PC-3 (cell line): ENCODE measurements around the gene ELMOD3. TPM values are rescaled to one million over a fixed set of nuclear protein-coding genes. Genes with fewer than 3 reads are reported as not detected.

ENCODE experiments used
- ATAC-seq: fragments of 200-7000 bp; cut with Tn5 transposase; 2 replicates; pipeline ENCODE4 v1.9.1; 2020; ENCODE audit warnings: mild to moderate bottlenecking, moderate library complexity
- BruUV-seq: library from RNA; stranded (reverse); fragments of 400-500 nt; replicated peaks from 2 replicates; lab custom pipeline; 2021; lab: Mats Ljungman, UMichigan
- CTCF ChIA-PET: fragments of 300-600 bp; sonication (Branson Sonifier 250); formaldehyde crosslinking; loops from one replicate; lab custom pipeline; 2022; ENCODE audit warnings: antibody characterized with exemption; lab: Charles Lee
- POLR2A ChIA-PET: fragments of 300-600 bp; sonication (Branson Sonifier 250); formaldehyde crosslinking; loops from one replicate; lab custom pipeline; 2022; ENCODE audit warnings: antibody characterized with exemption; ENCODE audit not compliant: unreplicated experiment; lab: Charles Lee
- DNase-seq: peaks from one replicate; pipeline ENCODE4 v3.0.0-alpha.2; 2015
- H2AFZ ChIP-seq: fragments of 300-600 bp; sonication (generic); 2 replicates; pipeline ENCODE4 v1.6.0; 2016; ENCODE audit warnings: antibody characterized with exemption, low read length
- H3F3A ChIP-seq: fragments of 300-600 bp; sonication (generic); one replicate; pipeline ENCODE4 v1.6.0; 2017; ENCODE audit warnings: antibody characterized with exemption, low read length, control low read depth, mild to moderate bottlenecking; ENCODE audit not compliant: unreplicated experiment
- H3K27ac ChIP-seq: fragments of 300-600 bp; sonication (generic); 2 replicates; pipeline ENCODE4 v1.5.1; 2016; ENCODE audit warnings: mild to moderate bottlenecking, low read length
- H3K27me3 ChIP-seq: fragments of 300-600 bp; sonication (generic); 2 replicates; pipeline ENCODE4 v1.6.1; 2016; ENCODE audit warnings: low read length, mixed read lengths
- H3K36me3 ChIP-seq: fragments of 300-600 bp; sonication (generic); 2 replicates; pipeline ENCODE4 v1.6.1; 2016; ENCODE audit warnings: low read depth, mixed run types, low read length, mixed read lengths
- H3K4me1 ChIP-seq: fragments of 300-600 bp; sonication (generic); 2 replicates; pipeline ENCODE4 v1.5.1; 2016; ENCODE audit warnings: low read length; ENCODE audit not compliant: insufficient read depth
- H3K4me2 ChIP-seq: fragments of 300-600 bp; sonication (generic); 2 replicates; pipeline ENCODE4 v1.6.0; 2016; ENCODE audit warnings: low read length
- H3K4me3 ChIP-seq: fragments of 300-600 bp; sonication (generic); 2 replicates; pipeline ENCODE4 v1.5.1; 2016; ENCODE audit warnings: mild to moderate bottlenecking, low read length, mixed read lengths
- H3K79me2 ChIP-seq: fragments of 300-600 bp; sonication (generic); 2 replicates; pipeline ENCODE4 v1.6.1; 2017; ENCODE audit warnings: low read length, mixed read lengths
- H3K9ac ChIP-seq: fragments of 300-600 bp; sonication (generic); 2 replicates; pipeline ENCODE4 v1.6.0; 2016; ENCODE audit warnings: mild to moderate bottlenecking, low read length
- H3K9me2 ChIP-seq: fragments of 300-600 bp; sonication (generic); replicated peaks from 2 replicates; pipeline ENCODE4 v1.6.1; 2016; ENCODE audit warnings: mixed run types, low read length, mixed read lengths
- H3K9me3 ChIP-seq: fragments of 300-600 bp; sonication (generic); 2 replicates; pipeline ENCODE4 v1.6.1; 2016; ENCODE audit warnings: low read length, mixed read lengths
- H4K20me1 ChIP-seq: fragments of 300-600 bp; sonication (generic); 2 replicates; pipeline ENCODE4 v1.6.1; 2016; ENCODE audit warnings: low read length, mixed read lengths
- CTCF ChIP-seq: fragments of 300-600 bp; sonication (generic); conservative IDR thresholded peaks from 2 replicates; pipeline ENCODE4 v1.5.1; 2017; ENCODE audit warnings: antibody characterized with exemption, low read depth, mild to moderate bottlenecking, low read length
- EZH2 ChIP-seq: fragments of 300-600 bp; sonication (generic); IDR thresholded peaks from one replicate; pipeline ENCODE4 v1.6.1; 2017; ENCODE audit warnings: antibody characterized with exemption, mild to moderate bottlenecking, low read length; ENCODE audit not compliant: unreplicated experiment
- EZH2phosphoT487 ChIP-seq: fragments of 300-600 bp; sonication (generic); IDR thresholded peaks from 2 replicates; pipeline ENCODE4 v1.6.1; 2018; ENCODE audit warnings: mild to moderate bottlenecking, antibody characterized with exemption, low read length, borderline replicate concordance
- intact Hi-C: fragments of 100-400 bp; cut with micrococcal nuclease; formaldehyde crosslinking; loops from 2 replicates; pipeline ENCODE4 v1.9.0; 2023
- total RNA-seq: library from RNA; depleted of rRNA; stranded (reverse); fragments of >200 nt; gene quantifications from 2 replicates; pipeline ENCODE4 v1.2.3, GENCODE V29; 2014

Gene ELMOD3
- total RNA-seq, 1 experiment from 2014 or later, result 19.0 TPM

GRCh38 chr2:85435220-85435958 lies 80.8 kb downstream of the ELMOD3 start:
- H3K9me2 ChIP-seq, result no peaks in the 10 kb centered on the region
- no peak for ATAC-seq
- intact Hi-C loops, result loop anchor here (5.0 kb wide), 1 partner anchor 62 kb away; no protein-coding TSS in a partner anchor

GRCh38 chr2:85435981-85436835 lies 81.6 kb downstream of the ELMOD3 start:
- intact Hi-C loops, result loop anchor here (5.0 kb wide), 1 partner anchor 61 kb away; no protein-coding TSS in a partner anchor
- no peak overlapping the region for H3K9ac ChIP-seq
- peaks cover 35% of the 10 kb centered on the region for H3K4me1 ChIP-seq
- ATAC-seq (no peak), DNase-seq (no peak)
- no peaks in the 10 kb centered on the region for H4K20me1 ChIP-seq
- TF ChIP-seq EZH2 (no peak), CTCF (0 out of 2 replicates have a peak, but pooled peaks have one; percentile 13)
- ChIA-PET CTCF (no interaction called here), POLR2A (no interaction called here)
- H3K9me2 ChIP-seq, result no peaks in the 10 kb centered on the region
- no peaks in the 10 kb centered on the region for H3K27me3 ChIP-seq
- H3F3A ChIP-seq, result peaks cover 4% of the 10 kb centered on the region
- H3K4me2 ChIP-seq, result no peak overlapping the region
- H3K36me3 ChIP-seq, result no peaks in the 10 kb centered on the region
- H2AFZ ChIP-seq, result no peak overlapping the region
- no peaks in the 10 kb centered on the region for H3K9me3 ChIP-seq
- H3K27ac ChIP-seq, result no peak overlapping the region
- no peak overlapping the region for H3K4me3 ChIP-seq
- BruUV-seq, result no TSS peak
- no peaks in the 10 kb centered on the region for H3K79me2 ChIP-seq

More at GRCh38 chr2:85435220-85435958, 80.8 kb downstream of the ELMOD3 start:
- Histone ChIP-seq H3K36me3 (no peaks in the 10 kb centered on the region), H2AFZ (no peak overlapping the region), H3K4me3 (no peak overlapping the region), H4K20me1 (no peaks in the 10 kb centered on the region), H3K27ac (no peak overlapping the region), H3F3A (peaks cover 4% of the 10 kb centered on the region), H3K79me2 (no peaks in the 10 kb centered on the region), H3K9ac (no peak overlapping the region), H3K4me2 (no peak overlapping the region), H3K4me1 (peaks cover 35% of the 10 kb centered on the region), H3K9me3 (no peaks in the 10 kb centered on the region), H3K27me3 (no peaks in the 10 kb centered on the region)
- TF ChIP-seq EZH2phosphoT487 (no peak), CTCF (no peak), EZH2 (no peak)
- ChIA-PET POLR2A (no interaction called here), CTCF (no interaction called here)
- BruUV-seq, result no TSS peak
- no peak for DNase-seq
